Measurements from ENCODE around the gene RRP1. TPM values are rescaled to one million over a fixed set of nuclear protein-coding genes. Genes with fewer than 3 reads are reported as not detected.

The RRP1 gene
- total and polyA plus RNA-seq, 2 of the 13 experiments (the other 11 are each of a cell fraction or from before 2014, with no cell fraction given): 20.1 to 35.1 TPM

DNA sequence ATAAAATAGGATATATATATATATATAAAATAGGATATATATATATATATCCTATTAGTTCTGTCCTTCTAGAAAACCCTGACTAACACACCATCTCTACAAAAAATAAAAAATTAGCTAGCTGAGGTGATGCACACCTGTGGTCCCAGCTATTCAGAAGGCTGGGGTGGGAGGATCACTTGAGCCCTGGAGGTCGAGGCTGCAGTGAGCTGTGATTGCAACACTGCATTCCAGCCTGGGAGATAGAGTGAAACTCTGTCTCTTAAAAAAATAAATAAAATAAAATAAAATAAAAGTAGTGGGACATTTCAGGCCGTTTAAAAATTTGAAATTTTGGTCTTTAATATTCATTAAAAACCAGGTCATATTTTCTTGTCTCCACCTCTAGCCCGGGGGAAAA, 4.2 kb upstream of the RRP1 start:
- Histone ChIP-seq H3K27me3 (ENCODE audit: control insufficient read depth in 1 of 2, insufficient read depth in 2 of 2, low read length in 2 of 2) (no peaks in the 10 kb centered on the region; a peak in 1 of 5 replicates), H3K27ac (ENCODE audit: extremely low read length, insufficient read depth, low read length) (peak overlapping the region; percentile 20), H3K4me3 (replicated peaks in 1 of 3; ENCODE audit: insufficient read depth in 1 of 3, low read depth in 2 of 3, low read length in 3 of 3) (no peak overlapping the region), H3K4me1 (ENCODE audit: insufficient read depth, low read length) (peaks cover 47% of the 10 kb centered on the region), H4K20me1 (ENCODE audit: insufficient read depth, low read length) (no peaks in the 10 kb centered on the region), H3K79me2 (ENCODE audit: insufficient read depth, low read length) (peaks cover 7% of the 10 kb centered on the region), H3K9me3 (ENCODE audit: low read length) (no peaks in the 10 kb centered on the region), H3K36me3 (replicated peaks in 1 of 2; ENCODE audit: control insufficient read depth in 1 of 2, insufficient read depth in 2 of 2, low read length in 2 of 2) (no peaks in the 10 kb centered on the region), H3K4me2 (ENCODE audit: low read depth, low read length) (no peak overlapping the region), H2AFZ (ENCODE audit: low read length) (no peak overlapping the region), H3K9ac (ENCODE audit: insufficient read depth, low read depth, low read length) (no peak overlapping the region)
- ATAC-seq: no peak
- TF ChIP-seq HOXD1 (CRISPR knock-in tag; IDR thresholded peaks at IDR 0.05) (no peak), ZNF577 (CRISPR knock-in tag; IDR thresholded peaks at IDR 0.05; ENCODE audit: borderline replicate concordance, low read depth) (no peak), MAFK (conservative IDR thresholded peaks at IDR 0.05 in 1 of 2, IDR thresholded peaks at IDR 0.05 in 1 of 2; ENCODE audit: low read length in 2 of 2) (no peak), ZNF101 (CRISPR knock-in tag; IDR thresholded peaks at IDR 0.05; ENCODE audit: borderline replicate concordance, low read depth) (no peak), CEBPG (CRISPR knock-in tag; IDR thresholded peaks at IDR 0.05) (peak; percentile 73), ZNF780A (CRISPR knock-in tag; IDR thresholded peaks at IDR 0.05) (no peak), TEAD3 (CRISPR knock-in tag; optimal IDR thresholded peaks at IDR 0.05; ENCODE audit: borderline replicate concordance) (peak; percentile 73), CEBPB (IDR thresholded peaks at IDR 0.05; ENCODE audit: borderline replicate concordance, low read depth, low read length) (peak; percentile 52)
- TF ChIP-seq, protein P1, sequence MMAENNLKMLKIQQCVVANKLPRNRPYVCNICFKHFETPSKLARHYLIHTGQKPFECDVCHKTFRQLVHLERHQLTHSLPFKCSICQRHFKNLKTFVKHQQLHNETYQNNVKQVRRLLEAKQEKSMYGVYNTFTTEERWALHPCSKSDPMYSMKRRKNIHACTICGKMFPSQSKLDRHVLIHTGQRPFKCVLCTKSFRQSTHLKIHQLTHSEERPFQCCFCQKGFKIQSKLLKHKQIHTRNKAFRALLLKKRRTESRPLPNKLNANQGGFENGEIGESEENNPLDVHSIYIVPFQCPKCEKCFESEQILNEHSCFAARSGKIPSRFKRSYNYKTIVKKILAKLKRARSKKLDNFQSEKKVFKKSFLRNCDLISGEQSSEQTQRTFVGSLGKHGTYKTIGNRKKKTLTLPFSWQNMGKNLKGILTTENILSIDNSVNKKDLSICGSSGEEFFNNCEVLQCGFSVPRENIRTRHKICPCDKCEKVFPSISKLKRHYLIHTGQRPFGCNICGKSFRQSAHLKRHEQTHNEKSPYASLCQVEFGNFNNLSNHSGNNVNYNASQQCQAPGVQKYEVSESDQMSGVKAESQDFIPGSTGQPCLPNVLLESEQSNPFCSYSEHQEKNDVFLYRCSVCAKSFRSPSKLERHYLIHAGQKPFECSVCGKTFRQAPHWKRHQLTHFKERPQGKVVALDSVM (CRISPR knock-in tag; IDR thresholded peaks at IDR 0.05): peak; percentile 88
- intact Hi-C loops (cut with micrococcal nuclease; ENCODE audit: unreplicated experiment): no loop called here
- ChIA-PET POLR2A (no interaction called here), CTCF (ENCODE audit: low intra/inter-chr PET ratio, low total read pairs) (no interaction called here)
- 17% methylated on average over 3 of the region's 3 CpGs for WGBS (ENCODE audit: low lambda C conversion rate)
- no TSS peak for BruUV-seq (replicated peaks)
- no peak for FAIRE-seq
- in situ Hi-C loops (cut with HindIII; ENCODE audit: extremely low pct_ligation_motif_present, low pct_unique_long_range_greater_than_20kb): no loop called here
- no peak for DNase-seq (ENCODE audit: low spot score)
